Activated CD4-positive, alpha-beta T cell treated with anti-CD3 and anti-CD28 coated beads for 48 hours (primary cell): ENCODE measurements around the gene HYDIN.
"Not testable (repeated sequence)": the region's sequence is repeated elsewhere in the genome, so short reads cannot be mapped to it uniquely, and the experiment has no call there.

Source experiments
- DNase-seq: peaks from one replicate; pipeline ENCODE4 v3.0.0-alpha.2; 2020

The HYDIN gene

DNA sequence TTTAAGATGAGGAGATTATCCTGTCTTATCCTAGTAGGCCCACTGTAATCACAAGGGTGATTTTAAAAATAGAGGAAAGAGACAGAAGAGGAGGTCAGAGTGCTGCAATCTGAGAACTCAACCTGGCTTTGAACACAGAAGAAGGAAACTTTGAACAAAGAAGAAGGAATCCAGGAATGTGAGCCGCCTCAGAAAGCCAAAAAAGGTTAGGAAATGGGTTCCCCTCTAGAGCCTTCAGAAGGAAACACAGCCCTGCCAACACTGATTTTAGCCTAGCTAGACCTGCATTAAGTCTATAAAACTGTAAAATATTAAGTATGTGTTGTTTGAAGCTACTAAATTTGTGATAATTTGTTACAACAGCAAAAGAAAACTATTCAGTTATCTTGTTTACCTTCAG, 149.7 kb downstream of the HYDIN start:
- DNase-seq = not testable (repeated sequence)

GRCh38 chr16:71080262-71080661, 150.3 kb downstream of the HYDIN start:
- DNase-seq = not testable (repeated sequence)

GRCh38 chr16:71070651-71071050, 159.9 kb downstream of the HYDIN start:
- DNase-seq = not testable (repeated sequence)

DNA sequence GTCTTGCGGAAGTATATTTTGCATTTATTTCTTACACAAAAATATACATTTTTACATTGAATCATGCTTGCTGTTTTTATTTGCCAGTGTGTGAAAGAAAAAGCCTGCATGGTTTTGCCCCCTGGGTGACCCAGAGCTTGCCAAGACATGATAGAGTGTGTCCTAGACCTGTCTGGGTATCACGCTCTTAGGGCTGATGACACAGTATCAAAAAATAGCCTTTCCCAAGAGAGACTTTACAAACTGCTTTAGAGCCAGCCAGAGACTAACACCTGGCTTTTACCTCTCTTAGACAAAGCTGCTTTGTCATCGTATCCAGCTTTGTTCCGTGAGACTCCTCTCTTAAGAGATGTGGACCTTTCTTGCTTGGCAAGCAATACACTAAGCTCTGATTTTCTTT, 160.7 kb downstream of the HYDIN start:
- DNase-seq = not testable (repeated sequence)

DNA sequence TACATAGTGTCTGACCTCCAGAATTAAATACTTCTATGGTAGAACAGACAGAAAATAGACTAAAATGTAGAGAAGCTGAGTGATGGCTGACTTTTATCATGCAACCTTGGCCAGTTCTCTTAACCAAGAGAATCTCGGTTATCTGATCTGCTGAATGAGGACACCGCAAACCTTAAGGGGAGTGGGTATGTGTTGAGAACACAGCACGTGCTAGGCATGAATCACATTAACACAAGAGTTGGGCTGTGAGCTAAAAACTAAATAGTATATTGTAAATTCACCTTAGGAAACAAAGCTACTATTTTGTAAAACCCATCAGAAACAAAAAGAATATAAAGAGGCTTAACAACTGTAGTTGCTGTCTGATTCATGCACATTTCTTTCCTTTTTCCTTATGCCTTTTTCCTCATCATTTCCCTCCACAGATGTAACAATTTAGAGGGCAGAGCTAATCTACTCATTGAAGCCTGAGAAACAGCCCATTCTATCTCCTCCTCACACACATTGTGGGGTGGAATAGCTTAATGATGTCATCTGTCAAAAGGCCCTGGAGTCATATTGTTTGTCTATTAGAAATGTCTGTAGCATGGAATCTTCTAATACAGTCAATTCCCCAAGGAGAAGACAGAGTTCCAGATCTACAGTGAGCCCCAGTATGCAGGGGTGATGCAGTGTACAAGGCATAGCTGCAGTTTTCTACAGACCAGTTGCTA, 176.5 kb downstream of the HYDIN start:
- not testable (repeated sequence) for DNase-seq

DNA sequence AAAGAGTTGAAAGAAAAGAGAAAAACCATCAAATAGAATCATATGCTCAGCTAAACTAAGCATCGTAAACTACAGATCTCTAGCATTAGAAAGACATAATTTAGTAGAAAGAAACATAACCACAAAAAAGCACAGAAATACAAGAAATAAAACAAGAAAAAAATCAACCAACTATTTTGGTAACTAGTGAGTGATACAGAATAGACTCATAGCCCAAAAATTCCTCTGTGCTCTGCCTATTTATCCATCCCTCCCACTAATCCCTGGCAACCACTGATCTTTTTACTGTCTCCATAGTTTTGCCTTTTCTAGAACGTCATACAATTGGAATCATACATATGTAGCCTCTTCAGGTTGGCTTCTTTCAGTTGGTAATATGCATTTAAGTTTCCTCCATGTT, 180.2 kb downstream of the HYDIN start:
- not testable (repeated sequence) for DNase-seq

DNA sequence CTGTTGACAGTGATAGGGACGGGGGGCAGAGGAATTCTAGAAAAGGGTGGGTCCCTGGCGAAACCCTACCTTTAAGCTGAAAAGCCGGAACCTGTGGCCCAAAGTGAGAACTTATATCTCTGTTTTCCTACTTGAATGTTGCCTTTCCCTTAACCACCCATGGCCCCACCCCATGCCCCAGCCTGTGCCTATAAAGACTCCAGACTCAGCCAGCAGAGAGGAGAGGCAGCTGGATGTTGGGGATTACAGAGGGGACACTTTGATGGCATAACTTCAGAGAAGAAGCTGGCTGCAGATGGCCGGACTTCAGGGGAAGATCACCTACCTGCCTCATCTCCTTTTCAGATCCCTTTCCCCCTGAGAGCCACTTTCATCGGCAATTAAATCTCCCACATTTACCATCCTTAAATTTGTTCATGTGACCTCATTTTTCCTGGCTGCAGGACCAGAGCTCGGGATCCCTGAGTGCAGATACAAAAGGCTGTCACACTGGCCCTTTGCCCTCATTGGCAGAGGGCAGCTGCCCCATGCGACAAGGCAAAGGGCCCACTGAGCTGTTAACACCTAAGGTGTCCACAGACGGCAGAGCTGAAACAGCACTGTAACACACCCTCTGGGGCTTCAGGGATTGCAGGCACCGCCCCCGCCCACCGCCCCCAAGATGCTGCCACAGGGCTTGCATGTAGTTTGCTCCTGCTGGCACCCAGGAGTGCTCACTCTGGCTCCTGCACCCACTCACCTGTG, 191.0 kb downstream of the HYDIN start:
- DNase-seq = not testable (repeated sequence)

DNA sequence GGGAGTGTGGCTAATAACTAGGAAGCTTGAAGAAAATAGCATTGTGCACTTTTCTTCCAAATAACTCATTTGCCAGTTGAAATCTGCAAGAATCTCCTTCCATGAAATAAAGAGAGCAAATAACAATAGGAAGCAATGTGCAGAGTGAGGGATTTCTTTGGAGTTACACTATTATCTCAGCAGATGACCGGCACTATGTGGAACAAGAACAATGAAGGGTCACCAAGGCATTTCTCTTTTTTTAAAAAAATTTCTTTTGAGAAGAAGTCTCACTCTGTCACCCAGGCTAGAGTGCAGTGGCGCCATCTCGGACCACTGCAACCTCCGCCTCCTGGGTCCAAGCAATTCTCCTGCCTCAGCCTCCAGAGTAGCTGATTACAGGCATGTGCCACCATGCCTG, 192.1 kb downstream of the HYDIN start:
- DNase-seq = not testable (repeated sequence)

GRCh38 chr16:71037987-71038386, 192.5 kb downstream of the HYDIN start:
- not testable (repeated sequence) for DNase-seq

GRCh38 chr16:71028032-71028727, 202.3 kb downstream of the HYDIN start:
- DNase-seq = not testable (repeated sequence)

- DNase-seq = not testable (repeated sequence)
Measured at GRCh38 chr16:71027511-71027910, 203.0 kb downstream of the HYDIN start.

DNA sequence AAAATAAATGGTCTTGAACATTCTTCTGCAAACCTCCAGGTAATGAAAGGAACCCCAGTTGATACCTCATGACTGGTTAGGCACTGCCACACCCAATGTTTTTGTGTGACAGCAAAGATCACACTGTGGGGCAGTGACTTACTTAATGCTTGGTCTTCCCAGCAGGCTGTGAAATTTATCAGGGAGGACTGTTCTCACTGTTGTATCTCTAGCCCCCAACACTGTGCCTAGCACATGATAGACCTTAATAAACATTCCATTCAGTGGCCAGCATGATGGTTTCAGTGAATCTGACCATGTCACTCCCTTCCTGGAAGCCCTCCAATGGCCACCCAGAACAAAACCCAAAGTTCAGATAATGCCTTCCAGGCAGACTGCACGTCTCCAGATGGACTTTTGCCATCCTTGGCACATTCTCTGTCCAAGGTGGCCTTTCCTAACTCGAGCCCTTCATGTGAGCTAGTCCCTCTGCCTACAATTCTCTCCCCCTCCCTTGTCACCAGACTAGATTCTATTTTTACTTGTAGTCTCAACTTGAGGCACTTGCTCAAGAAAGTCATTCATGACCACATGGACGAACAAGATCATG, 206.6 kb downstream of the HYDIN start:
- DNase-seq = not testable (repeated sequence)

- DNase-seq = not testable (repeated sequence)
Measured at GRCh38 chr16:71021961-71022537, 208.5 kb downstream of the HYDIN start.

- DNase-seq = not testable (repeated sequence)
Measured at GRCh38 chr16:71019067-71019682, 211.3 kb downstream of the HYDIN start.

DNA sequence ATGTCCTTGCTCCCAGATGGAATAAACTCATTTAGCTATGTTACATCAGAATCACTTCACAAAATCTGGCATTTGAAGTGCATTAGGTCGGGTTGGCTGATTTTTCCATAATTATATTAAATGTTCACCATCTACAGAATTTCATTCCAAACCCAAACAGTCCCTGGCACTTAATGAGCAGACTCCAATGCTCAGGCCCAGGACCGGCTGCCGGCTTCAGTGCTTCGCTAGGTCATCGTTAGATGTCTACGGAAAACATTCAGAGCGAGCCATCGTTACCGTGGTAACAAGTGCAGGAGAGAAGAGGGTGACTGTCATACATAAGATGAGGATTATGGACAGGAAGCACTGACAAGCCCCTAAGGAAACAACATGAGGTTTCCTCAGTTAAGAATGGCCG, 215.1 kb downstream of the HYDIN start:
- not testable (repeated sequence) for DNase-seq

GRCh38 chr16:71009440-71010223, 220.9 kb downstream of the HYDIN start:
- DNase-seq = not testable (repeated sequence)

- not testable (repeated sequence) for DNase-seq
Measured at GRCh38 chr16:71006516-71006915, 224.0 kb downstream of the HYDIN start.

- DNase-seq = not testable (repeated sequence)
Measured at GRCh38 chr16:70999735-71000134, 230.8 kb downstream of the HYDIN start.

DNA sequence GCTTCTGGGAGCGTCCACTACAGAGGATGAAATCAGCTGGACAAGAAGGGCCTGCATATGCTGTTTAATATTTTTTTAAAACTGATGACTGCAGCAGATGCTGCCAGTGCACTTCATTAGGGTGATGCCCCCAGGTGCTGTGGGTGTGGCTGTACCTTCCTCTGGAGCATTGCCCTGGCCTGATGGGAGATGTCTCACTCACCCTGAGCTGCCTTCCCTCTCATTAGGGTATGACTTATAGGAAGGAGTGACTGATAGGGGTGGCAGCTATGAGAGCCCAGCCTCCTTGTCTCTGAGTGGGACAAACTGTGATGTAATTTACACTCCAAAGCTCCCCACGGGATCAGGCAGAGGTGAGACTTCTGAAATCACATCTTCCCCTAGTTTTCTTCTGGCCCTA, 234.7 kb downstream of the HYDIN start:
- DNase-seq = not testable (repeated sequence)

DNA sequence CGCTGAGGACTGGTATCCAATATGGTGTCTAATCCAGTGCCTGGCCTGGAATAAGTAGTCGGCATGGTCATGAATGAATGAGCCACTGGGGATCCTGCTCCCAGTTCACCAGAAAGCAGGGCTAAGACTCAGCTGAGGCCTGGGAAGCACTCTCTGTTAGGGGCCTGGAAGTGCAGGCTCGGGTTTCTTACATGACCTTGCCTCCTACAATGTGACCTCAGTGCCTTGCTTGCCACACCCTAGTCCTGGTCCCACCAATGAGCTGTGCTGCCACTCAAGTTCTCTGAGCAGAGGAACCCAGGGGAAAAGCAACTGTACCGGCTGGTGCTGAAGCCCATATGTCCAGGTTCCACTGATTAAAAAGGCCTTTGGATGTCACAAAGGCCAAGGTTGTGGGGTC, 238.0 kb downstream of the HYDIN start:
- not testable (repeated sequence) for DNase-seq

- not testable (repeated sequence) for DNase-seq
Measured at GRCh38 chr16:70987019-70987715, 243.4 kb downstream of the HYDIN start.
